ENCODE results near the gene COBL.

COBL gene

DNA sequence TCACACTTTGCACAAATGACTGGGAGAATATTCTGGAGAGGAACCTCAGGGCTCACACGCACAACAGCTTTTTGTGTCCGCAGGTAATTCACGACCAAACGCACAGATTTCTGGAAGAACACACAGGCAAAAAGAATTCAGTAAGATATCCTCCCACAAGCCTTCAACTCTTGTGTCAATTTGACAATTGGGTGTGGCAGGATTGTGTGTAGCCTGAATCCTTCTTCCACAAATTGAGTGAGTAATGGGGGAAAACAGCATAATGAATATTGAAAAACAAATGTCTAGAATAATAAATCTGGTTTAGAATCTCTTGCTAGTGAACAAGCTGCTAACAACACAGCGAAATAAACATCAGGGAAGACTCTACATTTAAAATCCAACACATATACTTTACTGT, 125.6 kb downstream of the COBL start:
- DNase-seq (ENCODE audit: low read depth in 2 of 2) = no peak

- no peak for DNase-seq (ENCODE audit: low read depth in 2 of 2)
These were observed 126.8 kb downstream of the COBL start for GRCh38 chr7:51189777-51190176.

DNA sequence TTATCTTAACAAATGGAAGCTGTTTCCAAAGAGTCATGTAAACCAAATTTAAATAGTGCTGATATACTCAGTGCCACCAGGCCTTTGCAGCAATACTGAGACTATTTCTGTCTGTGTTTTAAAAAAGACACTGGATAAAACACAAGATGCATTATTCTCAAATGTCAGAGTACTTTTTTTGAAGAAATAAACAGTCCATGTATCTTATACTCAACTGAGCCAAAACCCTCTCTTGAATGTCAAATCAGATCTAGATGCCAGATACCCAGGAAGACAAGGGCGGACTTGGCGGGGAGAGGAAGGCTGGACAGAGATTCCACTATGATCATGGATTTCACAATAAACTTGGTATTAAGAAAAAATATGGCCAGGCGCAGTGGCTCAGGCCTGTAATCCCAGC, 127.6 kb downstream of the COBL start:
- DNase-seq (ENCODE audit: low read depth in 2 of 2) = no peak

DNA sequence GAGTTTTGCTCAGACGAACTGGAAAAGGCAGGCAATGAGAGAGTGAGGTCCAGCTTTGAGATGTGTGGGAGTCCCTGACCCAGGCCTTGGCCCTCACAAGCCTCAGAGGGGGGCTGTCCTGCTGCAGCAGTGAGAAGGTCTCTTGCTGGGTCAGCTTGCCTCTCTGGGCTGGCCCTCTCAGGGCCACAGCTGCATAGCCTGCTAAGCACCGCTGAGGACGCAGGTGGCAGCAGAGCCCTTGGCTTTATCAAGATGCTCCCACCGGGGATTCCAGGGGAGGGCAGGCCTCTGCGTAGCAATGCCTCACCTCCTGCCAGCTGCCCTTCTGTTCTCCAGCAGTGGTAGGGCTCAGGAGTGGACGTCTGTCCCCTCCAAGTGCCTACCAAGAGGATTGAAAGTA, 128.7 kb downstream of the COBL start:
- no peak for DNase-seq (ENCODE audit: low read depth in 2 of 2)

GRCh38 chr7:51186531-51186930, 130.1 kb downstream of the COBL start:
- DNase-seq (ENCODE audit: low read depth in 2 of 2) = no peak

GRCh38 chr7:51182636-51183166, 133.9 kb downstream of the COBL start:
- DNase-seq (ENCODE audit: low read depth in 2 of 2) = no peak

- DNase-seq (ENCODE audit: low read depth in 2 of 2) = no peak
These were observed 136.5 kb downstream of the COBL start for GRCh38 chr7:51180092-51180491.

GRCh38 chr7:51175992-51176388, 140.6 kb downstream of the COBL start:
- DNase-seq (ENCODE audit: low read depth in 2 of 2) = no peak

GRCh38 chr7:51175316-51175991, 141.2 kb downstream of the COBL start:
- DNase-seq (ENCODE audit: low read depth in 2 of 2) = no peak

DNA sequence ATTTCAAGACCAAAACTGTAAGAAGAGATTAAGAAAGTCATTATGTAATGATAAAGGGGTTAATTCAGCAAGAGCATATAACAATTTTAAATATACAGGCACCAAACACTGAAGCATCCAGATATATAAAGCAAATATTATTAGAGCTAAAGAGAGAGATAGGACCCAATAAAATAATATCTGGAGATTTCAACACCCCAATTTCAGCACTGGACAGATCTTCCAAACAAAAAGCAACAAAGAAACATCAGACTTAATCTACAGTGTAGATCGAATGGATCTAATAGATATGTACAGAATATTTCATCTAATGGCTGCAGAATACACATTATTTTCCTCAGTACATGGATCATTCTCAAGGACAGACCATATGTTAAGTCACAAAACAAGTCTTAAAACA, 151.3 kb downstream of the COBL start:
- DNase-seq (ENCODE audit: low read depth in 2 of 2) = no peak

- DNase-seq (ENCODE audit: low read depth in 2 of 2) = peak; percentile 37 to 51
These were observed 153.8 kb downstream of the COBL start for GRCh38 chr7:51162724-51163329.

- DNase-seq (ENCODE audit: low read depth in 2 of 2) = no peak
These were observed 154.7 kb downstream of the COBL start for GRCh38 chr7:51161937-51162336.

GRCh38 chr7:51160990-51161615, 155.5 kb downstream of the COBL start:
- peak; percentile 31 to 32 for DNase-seq (ENCODE audit: low read depth in 2 of 2)

DNA sequence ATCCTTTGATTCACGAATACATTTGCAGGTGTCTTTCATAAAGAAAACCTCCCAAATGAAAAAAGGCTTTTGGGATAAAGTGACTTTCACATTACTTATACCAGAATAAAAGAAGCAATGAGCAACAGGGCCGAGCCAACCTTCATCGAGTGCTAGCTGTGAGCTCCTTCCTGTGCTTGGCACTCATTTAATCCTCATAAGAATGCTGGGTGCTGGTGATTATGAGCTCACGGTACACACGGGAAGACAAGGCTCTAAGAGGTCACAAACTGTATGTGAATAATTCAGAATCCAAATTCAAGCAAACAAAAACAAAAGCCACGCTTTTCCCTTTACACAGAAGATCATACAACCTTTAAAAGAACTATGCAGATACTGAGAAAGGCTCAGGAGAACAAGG, 156.2 kb downstream of the COBL start:
- no peak for DNase-seq (ENCODE audit: low read depth in 2 of 2)

DNA sequence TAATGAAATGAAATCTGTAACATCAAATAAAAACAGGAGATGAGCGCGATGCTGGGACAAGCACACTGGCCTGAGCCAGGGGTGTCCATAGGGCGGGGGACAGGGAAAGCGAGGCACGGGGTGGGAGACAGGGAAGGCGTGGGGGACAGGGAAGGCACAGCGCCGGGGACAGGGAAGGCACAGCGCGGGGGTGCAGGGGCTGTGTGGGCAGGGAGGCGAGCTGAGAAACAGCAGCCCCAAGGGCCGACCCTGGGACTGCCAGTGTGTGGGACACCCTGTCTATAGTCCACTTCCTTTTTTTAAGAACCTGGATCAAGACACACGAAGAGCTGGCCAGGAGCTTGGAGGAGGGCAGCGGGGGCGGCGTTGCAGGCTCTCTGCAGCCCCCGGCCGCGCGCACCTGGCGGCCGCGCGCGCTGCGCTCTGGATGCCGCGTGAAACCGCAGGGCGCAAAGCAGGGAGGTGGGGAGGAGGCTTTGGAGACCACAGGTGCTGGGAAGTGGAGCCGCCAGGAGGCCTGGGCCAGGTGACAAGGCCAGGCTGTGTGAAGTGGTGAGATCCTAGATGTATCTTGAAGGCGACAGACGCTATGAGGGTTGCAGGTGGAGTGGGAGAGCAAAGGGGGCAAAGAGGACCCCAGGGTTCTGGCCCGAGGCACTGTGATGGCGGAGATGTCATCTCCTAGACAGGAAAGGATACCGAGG, 157.7 kb downstream of the COBL start:
- DNase-seq (ENCODE audit: low read depth in 2 of 2) = no peak

GRCh38 chr7:51158211-51158610, 158.4 kb downstream of the COBL start:
- no peak for DNase-seq (ENCODE audit: low read depth in 2 of 2)

DNA sequence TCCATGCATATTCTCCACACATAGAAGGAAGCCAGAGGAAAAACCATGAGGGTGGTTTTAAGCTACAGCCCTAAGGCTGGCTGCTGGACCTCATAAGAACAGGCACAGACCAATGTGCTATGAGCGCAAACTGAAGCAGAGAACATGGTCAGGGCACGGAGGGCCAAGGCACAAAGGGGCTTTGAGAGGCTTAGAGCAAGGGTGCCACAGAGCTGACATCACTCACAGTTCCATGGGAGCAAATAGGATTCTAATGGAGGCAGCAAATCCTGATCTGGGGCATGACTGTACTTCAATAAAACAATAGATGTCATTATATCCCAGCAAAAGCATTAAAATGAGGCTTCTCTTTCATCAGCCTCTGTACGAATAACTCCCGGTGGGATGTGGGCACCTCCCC, 162.4 kb downstream of the COBL start:
- DNase-seq (ENCODE audit: low read depth in 2 of 2) = no peak

DNA sequence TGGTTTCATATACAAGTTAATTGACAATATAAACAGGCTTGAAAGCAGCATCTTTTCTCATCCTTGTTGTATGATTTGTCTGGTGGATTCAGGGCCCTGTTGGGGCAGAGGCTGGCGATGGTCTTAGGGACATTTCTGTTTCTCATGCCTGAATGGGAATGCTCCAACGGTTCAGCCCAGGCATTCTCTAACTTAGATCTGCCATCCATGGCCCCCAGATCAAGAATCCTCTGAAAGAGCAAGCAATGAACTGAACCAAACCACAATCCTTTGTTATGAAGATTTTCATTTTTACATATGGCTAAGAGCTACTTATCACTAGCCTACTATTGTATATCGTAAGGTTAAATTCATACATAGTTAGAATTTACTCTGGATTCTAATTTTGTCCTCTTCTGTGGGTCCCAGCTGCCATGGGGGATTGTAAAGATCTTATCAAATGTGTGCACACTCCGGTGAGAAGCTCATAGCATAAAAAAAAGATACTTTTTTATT, 163.9 kb downstream of the COBL start:
- DNase-seq (ENCODE audit: low read depth in 2 of 2) = no peak

GRCh38 chr7:51151455-51151854, 165.2 kb downstream of the COBL start:
- DNase-seq (ENCODE audit: low read depth in 2 of 2) = no peak

DNA sequence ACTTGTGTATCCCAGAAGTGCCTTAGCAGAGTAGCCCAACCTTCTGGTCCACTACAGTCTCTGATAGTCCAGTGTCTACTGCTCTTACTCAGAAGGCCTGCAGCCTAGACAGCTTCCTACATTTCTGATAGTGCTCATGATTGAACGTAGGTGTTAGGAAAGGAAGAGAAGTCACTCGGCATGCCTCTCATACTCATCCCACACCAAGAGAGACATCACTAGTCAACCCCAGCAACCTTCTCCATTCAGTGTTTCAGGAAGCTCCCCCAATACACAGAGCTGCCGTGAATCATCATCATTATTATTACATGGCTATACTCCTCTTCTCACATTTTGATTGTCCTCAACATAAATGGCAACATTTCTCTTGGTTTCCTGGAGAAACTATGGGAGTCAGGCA, 166.4 kb downstream of the COBL start:
- no peak for DNase-seq (ENCODE audit: low read depth in 2 of 2)

DNA sequence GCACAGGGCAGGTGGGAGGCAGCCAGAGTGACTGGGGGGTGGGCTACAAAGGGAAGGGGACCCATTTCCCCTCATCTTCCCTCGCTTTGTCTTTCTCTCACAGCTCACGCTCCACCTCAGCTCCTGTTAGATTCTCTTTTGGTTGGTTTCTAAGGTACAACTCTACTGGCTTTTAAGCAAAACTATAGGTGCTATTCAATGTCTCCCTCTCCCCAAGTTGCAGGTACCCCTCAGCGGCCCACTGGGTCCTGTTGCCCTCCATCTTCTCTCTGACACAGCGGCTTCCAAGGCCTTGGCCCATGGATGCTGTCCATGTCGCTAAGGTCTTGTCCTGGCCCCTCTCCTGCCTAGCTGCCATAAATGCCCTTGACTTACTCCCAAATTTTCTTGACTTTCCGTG, 168.4 kb downstream of the COBL start:
- DNase-seq (ENCODE audit: low read depth in 2 of 2) = no peak

- no peak for DNase-seq (ENCODE audit: low read depth in 2 of 2)
These were observed 169.6 kb downstream of the COBL start for GRCh38 chr7:51146816-51147586.
